ENCODE measurements around the gene TMPRSS12.
"Not testable (repeated sequence)": the region's sequence is repeated elsewhere in the genome, so short reads cannot be mapped to it uniquely, and the experiment has no call there.

DNA sequence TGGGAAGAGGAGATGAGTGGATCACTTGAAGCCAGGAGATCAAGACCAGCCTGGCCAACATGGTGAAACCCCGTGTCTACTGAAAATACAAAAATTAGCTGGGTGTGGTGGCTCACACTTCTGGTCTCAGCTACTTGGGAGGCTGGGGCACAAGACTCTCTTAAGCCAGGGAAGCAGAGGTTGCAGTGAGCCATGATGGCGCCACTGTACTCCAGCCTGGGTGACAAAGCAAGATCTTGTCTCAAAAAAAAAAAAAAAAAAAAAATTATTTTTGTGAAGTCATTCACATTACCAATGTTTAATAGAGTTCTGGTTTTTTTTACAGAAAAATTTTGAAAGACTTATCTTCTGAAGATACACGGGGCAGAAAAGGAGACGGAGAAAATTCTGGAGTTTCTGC, 33.6 kb upstream of the TMPRSS12 start:
- TF ChIP-seq, protein P1, sequence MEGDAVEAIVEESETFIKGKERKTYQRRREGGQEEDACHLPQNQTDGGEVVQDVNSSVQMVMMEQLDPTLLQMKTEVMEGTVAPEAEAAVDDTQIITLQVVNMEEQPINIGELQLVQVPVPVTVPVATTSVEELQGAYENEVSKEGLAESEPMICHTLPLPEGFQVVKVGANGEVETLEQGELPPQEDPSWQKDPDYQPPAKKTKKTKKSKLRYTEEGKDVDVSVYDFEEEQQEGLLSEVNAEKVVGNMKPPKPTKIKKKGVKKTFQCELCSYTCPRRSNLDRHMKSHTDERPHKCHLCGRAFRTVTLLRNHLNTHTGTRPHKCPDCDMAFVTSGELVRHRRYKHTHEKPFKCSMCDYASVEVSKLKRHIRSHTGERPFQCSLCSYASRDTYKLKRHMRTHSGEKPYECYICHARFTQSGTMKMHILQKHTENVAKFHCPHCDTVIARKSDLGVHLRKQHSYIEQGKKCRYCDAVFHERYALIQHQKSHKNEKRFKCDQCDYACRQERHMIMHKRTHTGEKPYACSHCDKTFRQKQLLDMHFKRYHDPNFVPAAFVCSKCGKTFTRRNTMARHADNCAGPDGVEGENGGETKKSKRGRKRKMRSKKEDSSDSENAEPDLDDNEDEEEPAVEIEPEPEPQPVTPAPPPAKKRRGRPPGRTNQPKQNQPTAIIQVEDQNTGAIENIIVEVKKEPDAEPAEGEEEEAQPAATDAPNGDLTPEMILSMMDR (IDR thresholded peaks at IDR 0.05): not testable (repeated sequence)
- TF ChIP-seq POLR2AphosphoS5 (IDR thresholded peaks at IDR 0.05): not testable (repeated sequence)
